GM12865 (cell line): ENCODE data around the gene LRRC3C.
"Not testable (repeated sequence)": the region's sequence is repeated elsewhere in the genome, so short reads cannot be mapped to it uniquely, and the experiment has no call there.

Experiments
- DNase-seq: peaks from one replicate; pipeline ENCODE4 v3.0.0; 2010; ENCODE audit warnings: low read depth
- H3K4me3 ChIP-seq: 2 replicates; pipeline ENCODE4 v1.5.1; 2011; ENCODE audit warnings: mild to moderate bottlenecking, low read depth, low read length, control low read depth
- TF ChIP-seq, protein P1 (sequence below): IDR thresholded peaks from 2 replicates; pipeline ENCODE4 v1.5.1; 2011; ENCODE audit warnings: low read length, control low read depth, low read depth, inconsistent platforms; ENCODE audit not compliant: insufficient read depth; ENCODE audit errors: missing control alignments

Gene LRRC3C

DNA sequence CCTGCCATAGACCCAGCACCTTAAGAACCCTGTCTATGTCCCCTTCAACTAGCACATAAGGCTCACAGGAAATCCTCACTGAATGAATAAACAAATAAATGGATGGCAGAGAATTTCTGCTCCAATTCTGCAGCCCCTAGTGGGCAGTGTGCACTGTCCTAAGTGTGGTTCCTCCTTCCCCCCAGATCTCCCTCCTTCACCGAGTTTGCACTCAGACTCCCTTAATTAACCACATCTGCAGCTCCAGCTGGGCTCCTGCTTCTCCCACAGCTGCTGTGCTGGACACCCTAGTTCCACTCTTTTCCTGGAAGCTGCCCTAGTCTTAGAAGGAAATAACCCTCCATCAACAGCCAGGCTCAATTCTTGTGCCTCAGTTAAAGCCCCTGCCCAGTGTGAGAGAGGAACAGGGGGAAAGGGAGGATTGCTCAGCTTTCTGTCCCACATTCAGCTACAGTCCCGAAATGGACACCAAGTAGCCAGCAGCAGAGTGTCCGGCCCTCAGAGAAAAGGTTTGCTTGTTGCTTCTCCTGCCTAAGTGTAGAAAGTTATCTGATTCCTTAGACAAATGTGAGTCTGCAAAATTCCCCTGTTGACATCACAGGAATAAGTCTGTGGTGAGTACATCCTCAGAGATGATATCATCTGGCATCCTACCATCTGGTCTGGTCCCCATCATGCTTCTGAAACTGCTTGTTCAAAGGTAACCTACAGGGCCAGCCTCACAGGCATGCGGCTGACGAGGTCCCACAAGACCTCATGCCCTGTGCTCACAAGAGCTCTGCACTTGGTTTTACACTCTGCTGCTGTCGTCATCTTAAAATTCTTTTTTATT lies 12.3 kb downstream of the LRRC3C start:
- TF ChIP-seq, protein P1, sequence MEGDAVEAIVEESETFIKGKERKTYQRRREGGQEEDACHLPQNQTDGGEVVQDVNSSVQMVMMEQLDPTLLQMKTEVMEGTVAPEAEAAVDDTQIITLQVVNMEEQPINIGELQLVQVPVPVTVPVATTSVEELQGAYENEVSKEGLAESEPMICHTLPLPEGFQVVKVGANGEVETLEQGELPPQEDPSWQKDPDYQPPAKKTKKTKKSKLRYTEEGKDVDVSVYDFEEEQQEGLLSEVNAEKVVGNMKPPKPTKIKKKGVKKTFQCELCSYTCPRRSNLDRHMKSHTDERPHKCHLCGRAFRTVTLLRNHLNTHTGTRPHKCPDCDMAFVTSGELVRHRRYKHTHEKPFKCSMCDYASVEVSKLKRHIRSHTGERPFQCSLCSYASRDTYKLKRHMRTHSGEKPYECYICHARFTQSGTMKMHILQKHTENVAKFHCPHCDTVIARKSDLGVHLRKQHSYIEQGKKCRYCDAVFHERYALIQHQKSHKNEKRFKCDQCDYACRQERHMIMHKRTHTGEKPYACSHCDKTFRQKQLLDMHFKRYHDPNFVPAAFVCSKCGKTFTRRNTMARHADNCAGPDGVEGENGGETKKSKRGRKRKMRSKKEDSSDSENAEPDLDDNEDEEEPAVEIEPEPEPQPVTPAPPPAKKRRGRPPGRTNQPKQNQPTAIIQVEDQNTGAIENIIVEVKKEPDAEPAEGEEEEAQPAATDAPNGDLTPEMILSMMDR: peak; percentile 21
- DNase-seq: peak; percentile 86
- no peak overlapping the region for H3K4me3 ChIP-seq

- no peak overlapping the region for H3K4me3 ChIP-seq
- no peak for DNase-seq
- TF ChIP-seq, protein P1: no peak
Measured at GRCh38 chr17:39943702-39944392, 16.3 kb downstream of the LRRC3C start.

GRCh38 chr17:39944393-39944711 lies 16.8 kb downstream of the LRRC3C start:
- no peak for DNase-seq
- TF ChIP-seq, protein P1: no peak
- no peak overlapping the region for H3K4me3 ChIP-seq

GRCh38 chr17:39946551-39947330 lies 19.2 kb downstream of the LRRC3C start:
- TF ChIP-seq, protein P1: no peak
- DNase-seq: no peak
- no peak overlapping the region for H3K4me3 ChIP-seq

GRCh38 chr17:39948489-39948828 lies 20.9 kb downstream of the LRRC3C start:
- DNase-seq, H3K4me3 ChIP-seq: not testable (repeated sequence)

GRCh38 chr17:39949028-39949427 lies 21.5 kb downstream of the LRRC3C start:
- no peak for DNase-seq
- TF ChIP-seq, protein P1: no peak
- no peak overlapping the region for H3K4me3 ChIP-seq

GRCh38 chr17:39950871-39951348 lies 23.4 kb downstream of the LRRC3C start:
- DNase-seq: no peak
- TF ChIP-seq, protein P1: no peak
- H3K4me3 ChIP-seq: no peak overlapping the region
